Stimulated activated CD8-positive, alpha-beta memory T cell treated with anti-CD3 and anti-CD28 coated beads, Interleukin-15, amount 100 ng/mL, for 4 hours (primary cell): ENCODE results near the gene GCN1.

Experiments used
- DNase-seq, 2 donors: peaks; one replicate each; pipeline ENCODE4 v3.0.0-alpha.2; 2020; ENCODE audit warnings: low read depth in 2 of 2

Gene GCN1

DNA sequence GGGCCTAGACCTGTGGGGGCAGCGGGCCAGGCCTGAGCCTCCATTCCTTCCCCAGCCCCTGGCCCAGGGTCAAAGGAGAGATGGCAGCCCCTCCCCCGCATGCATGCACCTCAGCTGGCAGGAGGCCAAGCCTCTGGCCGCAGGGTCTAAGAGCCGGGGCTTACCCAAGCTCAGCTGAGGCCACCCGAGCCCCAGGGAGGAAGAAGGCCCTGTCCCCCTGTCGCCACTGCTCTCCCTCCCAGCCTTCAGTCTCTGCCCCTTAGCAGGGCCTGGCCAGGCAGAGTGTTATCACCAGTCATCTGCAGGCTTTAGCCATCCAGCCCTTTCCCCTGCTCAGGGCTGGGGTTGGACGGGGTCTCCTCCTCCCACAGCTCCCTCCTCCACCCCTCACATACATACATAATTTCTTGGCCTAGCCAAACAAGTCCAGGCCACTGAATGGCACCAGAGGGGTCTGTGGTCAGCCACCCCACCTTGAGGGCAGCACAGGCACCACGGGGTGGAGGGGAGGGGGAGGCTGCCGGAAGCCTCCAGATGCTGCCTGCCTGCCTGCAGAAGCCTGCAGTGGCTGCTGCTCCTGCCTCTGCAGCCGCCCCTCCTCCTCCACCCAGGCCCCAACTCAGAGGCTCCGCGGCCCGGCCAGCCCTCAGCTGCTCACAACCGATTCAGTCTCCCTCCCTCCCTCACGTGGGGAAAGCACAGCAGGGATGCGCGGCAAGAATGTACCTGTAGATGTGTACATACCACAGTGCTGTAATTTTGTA is 100.7 kb downstream of the GCN1 start:
- DNase-seq = no peak

GRCh38 chr12:120093336-120093591 is 101.3 kb downstream of the GCN1 start:
- no peak for DNase-seq

DNA sequence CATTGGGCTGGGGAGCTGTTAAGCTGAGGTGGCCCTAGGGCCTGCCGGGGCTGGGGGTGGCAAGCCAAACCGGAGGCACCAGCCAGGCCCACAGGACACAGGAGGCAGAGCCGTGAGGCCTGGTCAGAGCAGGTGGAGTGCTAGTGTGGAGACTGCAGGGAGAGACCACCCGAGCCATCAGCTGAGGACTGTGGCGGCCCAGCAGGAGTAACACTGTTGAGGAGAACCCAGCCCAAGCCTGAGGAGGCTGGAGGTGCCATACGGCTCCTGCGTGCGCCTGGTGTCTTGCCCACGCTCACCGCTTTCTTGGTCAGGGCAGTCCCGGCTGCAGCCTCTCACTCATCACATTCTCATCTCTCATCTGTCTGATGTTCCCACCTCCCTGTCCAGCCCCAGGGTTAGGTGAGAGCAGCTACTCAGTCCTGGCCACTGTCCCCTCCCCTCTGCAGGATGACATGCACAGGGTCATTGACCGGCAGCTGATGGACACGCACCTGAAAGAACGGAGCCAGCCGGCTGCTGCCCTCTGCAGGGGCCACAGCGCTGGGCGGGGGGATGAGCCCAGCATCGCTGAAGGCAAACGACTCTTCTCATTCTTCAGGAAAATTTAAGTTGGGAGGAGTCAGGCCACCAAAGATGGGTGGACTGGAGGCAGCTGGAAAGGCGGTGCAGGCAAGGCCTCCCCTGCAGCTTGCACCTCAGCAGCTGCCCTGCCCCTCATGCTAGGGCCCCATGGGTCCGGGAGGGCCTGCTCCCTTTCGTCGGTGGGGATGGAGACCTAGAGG is 101.8 kb downstream of the GCN1 start:
- no peak for DNase-seq

DNA sequence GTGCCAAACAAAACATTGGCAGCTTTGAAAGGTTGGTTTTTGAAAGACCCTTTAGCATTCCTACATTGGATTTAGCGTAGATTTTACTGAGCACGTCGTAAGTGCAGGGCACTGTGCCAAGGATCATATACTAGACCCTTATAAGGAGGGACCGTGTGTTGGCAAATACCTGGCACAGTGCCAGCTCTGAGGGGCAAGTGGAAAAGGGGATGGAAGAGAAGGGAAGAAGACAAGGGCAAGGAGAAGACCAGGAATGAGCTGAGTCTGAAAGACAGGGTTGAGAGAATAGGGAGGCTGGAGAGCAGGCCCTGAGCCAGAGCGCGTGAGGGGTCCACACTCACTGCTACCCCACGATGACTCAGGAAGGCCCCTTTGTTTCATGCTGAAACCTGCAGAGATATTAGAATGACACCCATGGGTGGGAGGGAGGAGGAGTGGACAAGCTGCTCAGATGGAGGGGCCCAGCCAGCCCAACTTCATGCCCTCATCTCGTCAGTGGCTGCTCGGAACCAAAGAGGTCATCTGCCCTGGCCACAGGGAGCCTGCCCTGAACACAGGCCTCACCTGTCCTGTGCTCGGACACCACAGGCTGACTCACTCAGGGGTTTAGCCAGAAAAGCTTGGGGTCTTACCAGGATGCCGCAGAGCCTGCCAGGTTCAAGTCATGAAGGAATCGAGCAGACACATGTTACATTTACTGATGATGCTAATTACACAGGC is 103.0 kb downstream of the GCN1 start:
- DNase-seq = no peak

GRCh38 chr12:120090626-120091295 is 103.8 kb downstream of the GCN1 start:
- no peak for DNase-seq

GRCh38 chr12:120090206-120090605 is 104.3 kb downstream of the GCN1 start:
- no peak for DNase-seq

DNA sequence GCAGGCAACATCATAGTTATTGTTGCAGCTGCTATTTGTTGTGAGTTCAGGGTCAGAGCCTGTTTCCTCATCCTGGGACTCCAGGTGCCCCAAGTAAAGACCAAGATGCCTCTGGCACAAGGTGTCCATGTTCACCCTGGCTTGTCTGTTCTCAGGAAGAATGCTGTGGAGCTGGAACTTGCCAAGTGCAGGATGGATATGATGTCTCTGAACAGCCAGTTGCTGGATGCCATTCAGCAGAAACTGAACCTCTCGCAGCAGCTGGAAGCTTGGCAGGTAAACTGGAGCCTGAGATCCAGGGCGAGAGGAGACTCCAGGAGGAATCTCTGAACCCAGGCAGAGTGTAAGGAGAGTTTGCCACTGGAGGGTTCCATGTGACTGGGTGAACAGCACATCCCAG is 104.7 kb downstream of the GCN1 start:
- DNase-seq = no peak

GRCh38 chr12:120089105-120089504 is 105.4 kb downstream of the GCN1 start:
- no peak for DNase-seq

GRCh38 chr12:120086801-120087621 is 107.5 kb downstream of the GCN1 start:
- DNase-seq = peak; percentile 99 to 100

- no peak for DNase-seq
Observed at GRCh38 chr12:120085920-120086645, 108.4 kb downstream of the GCN1 start.

DNA sequence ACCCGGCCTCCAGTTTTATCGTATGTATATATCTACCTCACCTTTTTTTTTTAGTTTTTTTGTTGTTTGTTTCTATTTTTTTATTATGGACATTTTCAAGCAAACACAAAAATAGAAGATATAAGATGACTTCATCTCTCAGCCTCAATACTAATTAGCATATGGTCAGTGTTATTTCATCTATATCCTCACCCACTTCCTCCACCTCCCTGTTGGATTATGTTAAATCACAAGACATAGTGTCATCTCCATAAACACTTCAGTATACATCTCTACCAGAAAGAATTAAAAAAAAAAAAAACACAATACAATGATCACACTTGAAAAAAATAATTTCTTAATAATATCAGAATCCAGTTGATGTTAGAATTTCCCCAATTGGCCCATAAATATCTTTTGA is 112.9 kb downstream of the GCN1 start:
- DNase-seq = no peak

DNA sequence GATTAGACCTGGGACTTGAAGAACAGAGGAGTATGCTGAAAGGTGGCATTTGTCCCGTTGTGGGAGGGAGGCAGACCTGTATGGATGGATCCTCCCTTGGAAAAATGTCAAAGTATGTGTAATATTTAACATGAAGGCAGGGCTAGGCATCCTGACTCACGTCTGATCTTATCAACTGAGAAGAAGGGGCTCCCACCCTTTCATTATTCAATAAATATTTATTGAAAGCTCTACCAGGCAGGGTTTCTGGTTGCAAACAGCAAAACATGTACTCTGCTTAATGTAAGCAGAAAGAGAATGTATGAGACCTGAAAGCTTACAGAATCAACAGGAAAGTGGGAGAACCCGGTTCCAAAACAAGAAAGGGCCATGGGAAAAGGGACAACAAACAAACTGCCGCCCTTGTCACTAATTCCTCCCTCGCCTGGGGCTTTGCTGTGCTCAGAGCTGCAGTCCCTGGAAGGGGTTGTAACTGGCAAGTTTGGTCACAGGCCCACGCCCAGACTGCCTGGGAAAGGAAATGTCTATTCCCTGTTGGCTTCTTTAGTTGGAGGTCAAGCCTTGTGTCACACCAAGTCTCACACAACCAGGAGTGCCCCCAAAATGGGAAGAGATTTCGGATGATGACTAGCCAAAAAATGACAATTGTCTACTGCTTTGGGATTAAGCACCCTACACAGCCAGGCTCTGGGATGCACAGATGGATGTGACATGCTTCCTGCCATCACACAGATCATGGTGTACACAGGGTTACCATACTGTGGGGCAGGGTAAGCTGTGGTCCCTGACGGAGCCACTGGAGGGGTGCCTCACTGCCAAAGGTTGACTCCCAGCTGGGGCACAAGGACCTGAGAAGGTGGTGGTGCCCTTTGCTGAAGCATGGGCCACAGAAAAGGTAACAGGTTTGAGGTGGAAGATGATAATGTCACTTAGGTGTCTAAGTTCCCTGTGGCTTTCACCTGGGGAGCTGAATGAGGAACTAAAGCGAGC is 114.8 kb downstream of the GCN1 start:
- DNase-seq = no peak

GRCh38 chr12:120078868-120079267 is 115.6 kb downstream of the GCN1 start:
- DNase-seq = no peak

DNA sequence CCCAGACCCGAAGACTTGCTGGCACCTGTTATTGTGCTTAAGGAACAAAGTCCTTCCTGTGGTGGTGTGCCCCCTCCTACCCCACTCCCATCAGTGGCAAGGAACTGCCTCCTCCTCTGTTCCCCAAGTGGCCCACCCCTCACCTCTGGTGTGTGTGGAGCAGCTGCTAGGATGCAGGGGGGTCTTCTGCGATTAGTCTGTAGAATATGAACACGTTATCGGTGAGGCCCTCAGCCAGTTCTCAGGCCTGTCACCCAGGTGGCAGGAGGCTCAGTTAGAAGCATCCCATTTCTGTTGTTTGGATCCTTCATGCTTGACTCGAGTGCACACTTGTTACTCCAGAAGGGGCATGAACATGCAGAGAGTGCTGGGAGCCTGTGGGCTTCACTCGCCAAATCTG is 117.3 kb downstream of the GCN1 start:
- DNase-seq = no peak
